Fibroblast of skin of back (primary cell): ENCODE data around the gene KLF15.

Experiments
- DNase-seq: peaks from one replicate; pipeline ENCODE4 v3.0.0-alpha.2; 2013

KLF15 gene

GRCh38 chr3:126389112-126389793, 32.0 kb upstream of the KLF15 start:
- DNase-seq: peak; percentile 80

GRCh38 chr3:126381966-126382365, 24.8 kb upstream of the KLF15 start:
- no peak for DNase-seq

DNA sequence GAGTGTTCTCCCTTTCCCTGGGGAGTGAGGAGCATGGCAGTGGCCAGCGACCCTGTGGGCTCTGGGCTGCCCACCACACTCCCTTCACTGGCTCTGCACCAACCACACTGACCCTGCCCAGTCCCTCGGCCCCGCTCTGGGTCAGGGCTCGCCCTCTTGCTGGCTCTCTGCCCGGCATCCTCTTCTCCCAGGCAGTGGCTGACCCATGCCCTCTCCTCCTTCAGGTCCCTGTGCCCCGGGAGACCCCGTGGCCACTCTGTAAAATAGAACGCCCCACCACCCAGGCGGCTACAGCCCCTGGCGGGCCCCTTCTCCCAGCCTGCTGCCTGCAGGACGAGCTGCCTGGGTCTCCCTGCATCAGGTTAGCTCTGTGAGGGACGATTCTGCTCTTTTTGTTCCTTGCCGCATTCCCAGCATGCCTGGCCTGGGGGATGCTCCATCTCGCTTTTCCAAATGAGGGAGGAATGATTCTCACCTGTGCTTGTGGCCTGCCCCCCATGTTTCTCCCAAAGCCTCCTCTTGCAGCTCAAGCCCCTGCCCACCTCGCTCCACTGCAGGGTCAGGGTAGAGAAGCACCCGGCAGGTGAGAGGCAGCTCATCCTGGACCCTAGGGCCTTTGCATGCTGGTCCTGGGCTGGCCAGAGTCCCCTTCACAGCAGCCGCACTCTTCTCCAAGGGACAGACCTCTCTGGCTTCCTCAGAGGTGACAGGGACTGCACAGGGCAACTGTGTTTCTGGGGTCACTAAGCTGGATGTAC, 23.0 kb upstream of the KLF15 start:
- DNase-seq: no peak

DNA sequence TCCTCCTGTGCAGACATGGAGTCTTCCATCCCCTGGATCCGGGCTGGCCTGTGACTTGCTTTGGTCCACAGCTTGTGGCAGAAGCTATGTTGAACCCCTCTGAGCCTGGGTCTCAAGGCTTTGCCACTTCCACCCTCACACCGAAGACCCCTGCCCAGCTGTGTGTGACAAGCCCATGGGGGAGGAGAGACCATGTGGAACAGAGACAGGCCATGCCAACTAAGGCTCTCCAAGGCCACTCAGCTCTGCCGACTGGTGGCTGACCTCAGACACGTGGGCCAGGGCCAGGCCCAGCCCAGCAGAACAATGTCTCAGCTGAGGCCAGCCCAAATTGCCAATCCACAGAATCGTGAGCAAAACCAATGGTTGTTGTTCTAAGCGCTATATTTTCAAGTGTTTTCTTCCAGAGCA, 21.1 kb upstream of the KLF15 start:
- DNase-seq: no peak

GRCh38 chr3:126377211-126377610, 20.0 kb upstream of the KLF15 start:
- DNase-seq: no peak

DNA sequence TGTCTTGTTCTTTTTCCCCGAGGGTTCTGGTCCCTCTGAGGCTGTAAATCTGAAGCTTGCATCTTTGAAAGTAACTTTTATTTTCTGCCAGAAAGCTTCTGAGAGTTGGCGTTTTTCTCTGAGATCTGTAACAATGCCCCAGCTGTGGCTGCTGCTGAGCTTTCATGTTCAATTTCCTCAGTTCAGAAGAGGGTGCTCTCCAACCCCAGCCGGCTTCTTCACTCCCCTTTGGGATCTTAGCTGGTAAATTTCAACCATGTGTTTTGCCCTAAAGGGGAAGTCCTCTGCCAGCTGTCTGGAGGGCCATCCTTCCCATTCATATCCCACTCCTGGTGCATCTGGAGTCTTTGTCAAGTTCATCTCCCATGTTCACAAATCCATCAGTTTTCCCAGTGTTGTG, 19.2 kb upstream of the KLF15 start:
- DNase-seq: no peak

GRCh38 chr3:126375835-126376331, 18.7 kb upstream of the KLF15 start:
- no peak for DNase-seq

DNA sequence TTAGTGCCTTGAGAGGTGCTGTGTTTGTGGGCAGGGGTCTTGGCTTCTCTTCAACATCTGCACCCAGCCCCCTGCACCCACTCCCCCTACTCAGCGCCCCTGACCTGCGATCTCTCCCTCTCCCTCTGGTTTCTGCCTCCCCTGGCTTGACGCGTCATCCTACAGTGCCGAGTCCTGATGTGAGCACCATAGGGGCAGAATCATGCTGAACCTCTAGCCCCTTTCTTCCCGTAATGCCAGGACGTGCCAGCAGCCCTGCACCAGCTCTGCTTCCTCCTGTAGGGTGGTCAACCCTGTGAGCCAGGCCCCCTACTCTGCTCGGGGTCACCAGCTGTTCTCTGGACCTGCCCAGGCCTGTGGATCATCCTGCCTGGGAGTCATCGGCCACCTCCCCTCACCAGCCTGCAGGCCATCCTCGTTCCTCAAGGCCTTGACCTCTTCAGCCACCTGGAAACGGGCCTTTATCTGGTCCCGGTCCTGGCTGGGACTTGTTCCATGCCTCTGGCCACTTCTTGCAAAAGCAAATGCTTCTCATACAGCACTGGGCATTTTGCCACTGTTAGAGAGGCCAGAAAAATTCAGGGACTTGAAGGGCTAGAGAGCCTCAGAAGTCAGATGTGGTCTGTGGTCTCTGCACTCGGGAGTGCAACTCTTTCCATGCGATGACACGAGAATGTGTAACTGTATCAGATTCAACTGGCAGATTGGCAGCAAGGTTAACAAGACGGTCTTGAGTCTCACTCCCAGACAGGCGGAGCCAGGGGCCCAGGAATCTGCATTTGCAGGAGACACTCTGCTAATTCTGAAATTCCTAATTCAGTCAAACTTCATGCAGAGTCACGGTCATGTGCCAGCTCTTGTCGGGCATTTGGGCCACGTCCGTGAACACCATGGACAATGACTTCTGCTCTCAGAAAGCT, 16.7 kb upstream of the KLF15 start:
- DNase-seq: no peak

GRCh38 chr3:126373146-126373613, 16.0 kb upstream of the KLF15 start:
- no peak for DNase-seq

DNA sequence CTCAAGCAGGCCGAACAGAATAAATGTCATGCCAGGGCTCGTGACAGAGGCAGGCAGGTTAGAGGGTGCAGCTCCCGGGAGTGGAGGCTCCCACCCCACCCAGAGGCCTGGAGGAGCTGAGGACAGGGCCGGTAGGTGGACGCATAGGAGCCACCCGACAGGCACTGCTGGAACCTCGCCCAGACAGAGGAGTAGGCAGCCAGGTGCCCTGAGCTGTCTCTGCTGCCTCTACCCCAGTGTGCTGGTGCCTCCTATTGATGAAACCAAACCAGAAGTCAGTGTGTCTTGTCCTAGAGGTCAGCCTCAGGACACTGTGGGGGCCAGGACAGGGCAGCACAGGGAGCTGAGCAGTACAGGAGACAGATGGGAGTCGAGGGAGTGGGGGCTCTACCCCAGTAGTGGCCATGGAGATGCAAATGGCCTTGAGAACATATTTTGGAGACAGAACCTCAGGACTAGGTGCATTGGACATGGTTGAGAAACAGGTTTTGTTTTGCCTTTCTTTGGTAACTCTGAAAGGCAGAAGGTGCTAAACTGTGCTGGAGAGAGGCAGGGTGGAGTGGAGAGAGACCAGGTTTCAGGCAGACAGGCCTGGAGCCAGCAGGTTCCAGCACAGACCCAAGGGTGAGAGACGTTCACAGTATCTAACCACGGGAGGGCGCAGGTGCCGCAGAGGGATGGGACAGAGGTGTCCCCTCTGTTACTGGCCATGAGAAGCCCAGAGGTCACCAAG, 15.4 kb upstream of the KLF15 start:
- no peak for DNase-seq

DNA sequence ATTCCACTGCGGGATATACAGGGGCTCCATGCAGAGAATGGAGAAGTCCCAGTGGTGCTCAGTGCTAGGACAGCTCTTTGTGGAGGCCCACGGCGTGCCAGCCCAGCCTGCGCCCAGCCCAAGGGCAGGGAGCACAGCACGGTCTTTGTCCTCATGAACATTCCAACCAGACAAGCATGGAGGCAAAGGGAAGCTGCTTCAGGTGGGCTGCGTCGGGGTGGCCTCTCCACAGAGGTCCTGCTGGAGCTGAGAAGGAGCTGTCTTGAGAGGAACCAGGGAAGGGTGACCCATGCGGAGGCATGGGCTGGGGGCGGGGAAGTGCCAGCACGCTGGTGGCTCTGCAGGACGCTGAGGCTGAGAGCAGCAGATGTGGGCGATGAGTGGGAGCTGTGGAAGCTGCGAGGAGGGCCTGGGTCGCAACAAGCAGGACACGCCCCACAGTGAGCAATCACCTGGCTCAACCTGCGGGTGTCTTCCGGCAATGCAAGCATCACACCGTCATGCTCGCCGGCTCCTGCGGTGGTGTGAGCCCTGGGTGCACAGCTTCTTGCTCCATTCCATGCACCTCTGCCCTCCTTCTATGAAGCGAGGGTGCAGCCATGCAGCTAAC, 14.0 kb upstream of the KLF15 start:
- DNase-seq: no peak

GRCh38 chr3:126370606-126371005, 13.4 kb upstream of the KLF15 start:
- no peak for DNase-seq

- no peak for DNase-seq
Observed at GRCh38 chr3:126370055-126370454, 12.8 kb upstream of the KLF15 start.

GRCh38 chr3:126369490-126369889, 12.3 kb upstream of the KLF15 start:
- no peak for DNase-seq

DNA sequence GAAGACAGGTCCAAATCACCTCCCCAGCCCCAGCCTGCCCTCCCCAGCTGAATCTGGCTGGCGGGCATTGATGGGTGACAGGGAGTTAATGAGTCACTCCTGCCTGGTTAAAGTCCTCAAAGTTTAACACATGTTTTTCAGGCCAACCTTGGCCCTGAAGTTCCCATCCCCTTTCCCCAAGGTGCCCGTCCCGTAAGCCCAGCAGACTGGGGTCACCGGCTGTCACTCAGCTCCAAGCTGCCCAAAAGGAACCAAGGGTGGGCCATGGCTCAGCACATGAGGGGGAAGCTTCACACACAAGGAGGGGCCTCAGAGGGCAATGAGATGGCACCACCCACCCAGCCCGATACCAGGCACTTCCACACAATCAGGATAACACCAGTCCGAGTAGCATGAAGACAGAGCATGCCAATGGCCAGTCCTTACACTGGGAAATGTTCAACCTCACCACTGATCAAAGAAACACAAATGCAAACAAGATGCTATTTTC, 10.2 kb upstream of the KLF15 start:
- DNase-seq: no peak

DNA sequence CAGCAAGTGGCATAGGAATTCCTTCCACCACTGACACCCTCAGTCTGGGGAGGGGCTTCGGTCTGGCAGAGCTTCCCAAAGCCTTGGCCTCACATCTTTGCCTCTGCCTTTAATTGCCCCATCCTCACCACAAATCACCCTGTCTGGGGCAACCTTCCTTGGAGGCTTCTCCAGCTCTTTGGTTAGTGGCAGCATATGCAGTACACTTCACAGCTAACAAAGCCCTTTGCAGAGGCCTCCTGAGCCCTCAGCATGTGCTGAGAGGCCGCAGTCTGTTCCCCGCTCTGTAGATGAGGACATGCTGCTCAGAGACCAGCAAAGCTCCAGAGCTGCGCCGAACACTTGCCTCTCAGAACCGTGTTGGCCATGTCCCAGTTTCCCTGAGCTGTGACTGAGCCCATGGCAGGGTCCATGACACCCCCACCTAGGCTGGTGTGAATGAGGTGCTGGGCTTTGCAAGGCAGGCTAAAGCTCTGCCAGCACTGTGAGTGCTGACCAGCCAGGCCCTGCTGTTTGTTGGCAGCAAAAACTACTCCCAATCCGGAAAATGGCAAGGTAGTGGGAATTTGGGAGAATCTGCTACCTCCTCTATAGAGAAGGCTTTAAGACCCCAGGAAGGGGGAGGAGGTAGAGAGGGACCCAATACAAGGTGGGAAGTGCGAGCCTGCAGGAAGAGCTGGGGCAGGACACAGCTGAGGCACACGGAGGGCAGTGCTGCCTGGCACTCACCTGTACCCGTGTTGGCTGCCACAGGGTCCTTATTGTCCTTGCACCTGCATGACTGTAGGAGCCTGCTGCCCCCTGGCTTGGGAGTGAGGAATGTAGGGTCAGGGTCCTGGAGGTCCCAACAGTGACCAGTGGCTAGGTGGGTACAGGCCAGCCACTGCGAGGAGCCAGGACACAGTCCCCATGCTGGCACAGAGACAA, 8.4 kb upstream of the KLF15 start:
- no peak for DNase-seq

- no peak for DNase-seq
Observed at GRCh38 chr3:126364731-126365301, 7.6 kb upstream of the KLF15 start.

GRCh38 chr3:126364130-126364695, 7.0 kb upstream of the KLF15 start:
- no peak for DNase-seq

- DNase-seq: no peak
Observed at GRCh38 chr3:126361211-126361610, 4.0 kb upstream of the KLF15 start.

DNA sequence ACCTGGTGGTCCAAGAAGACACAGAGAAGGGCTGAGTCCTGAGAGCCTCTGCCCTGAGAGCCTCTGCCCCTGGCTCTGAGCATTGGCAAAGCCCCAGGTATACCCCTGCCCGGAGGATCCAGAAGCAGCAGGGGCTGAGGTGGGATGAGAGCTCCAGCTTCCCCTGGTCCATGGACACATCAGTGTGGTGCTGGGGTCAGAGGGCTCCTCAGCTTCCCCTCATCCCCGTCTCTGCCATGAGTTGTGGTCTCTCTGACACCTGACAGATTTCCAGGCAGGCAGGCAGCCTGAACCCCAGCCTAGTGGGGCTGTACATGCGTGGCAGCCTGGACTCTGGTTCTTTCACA, 3.5 kb upstream of the KLF15 start:
- DNase-seq: no peak
